Left lung (tissue), 10 donors: ENCODE measurements around the gene EIF1AY. TPM values are rescaled to one million over a fixed set of nuclear protein-coding genes. Genes with fewer than 3 reads are reported as not detected.
A peak's percentile ranks its signal among the peaks of the same experiment; 100 is the strongest.

Experiments
- ATAC-seq: fragments of 200-7000 bp; cut with Tn5 transposase; one replicate; pipeline ENCODE4 v1.9.1; 2020; ENCODE audit warnings: moderate library complexity
- DNase-seq, 4 donors: peaks; one replicate each; pipeline ENCODE4 v3.0.0-alpha.2; 2013 to 2020
- H3K27ac ChIP-seq, 2 donors: fragments of 200-600 bp; sonication (generic) in 1 of 2; one replicate each; pipeline versions ENCODE4 v1.5.0 to v1.8.0; 2020 to 2021
- H3K27me3 ChIP-seq, 2 donors: fragments of 200-600 bp; sonication (generic) in 1 of 2; one replicate each; pipeline versions ENCODE4 v1.5.0 to v1.8.0; 2020 to 2021
- H3K36me3 ChIP-seq, 2 donors: fragments of 200-600 bp; sonication (generic) in 1 of 2; one replicate each; pipeline versions ENCODE4 v1.5.0 to v1.8.0; 2020 to 2021
- H3K4me1 ChIP-seq, 2 donors: fragments of 200-600 bp; one replicate each; pipeline ENCODE4 v1.8.0; 2021
- H3K4me3 ChIP-seq, 2 donors: fragments of 200-600 bp; sonication (generic) in 1 of 2; one replicate each; pipeline versions ENCODE4 v1.5.0 to v1.8.0; 2020 to 2021; ENCODE audit warnings: mild to moderate bottlenecking in 1 of 2
- H3K9me3 ChIP-seq, 2 donors: fragments of 200-600 bp; sonication (generic) in 1 of 2; one replicate each; pipeline versions ENCODE4 v1.5.0 to v1.8.0; 2020 to 2021
- CTCF ChIP-seq, 2 donors: fragments of 200-600 bp; sonication (generic) in 1 of 2; IDR thresholded peaks; one replicate each; pipeline versions ENCODE4 v1.5.0 to v1.8.0; 2021; ENCODE audit warnings: antibody characterized with exemption in 2 of 2
- intact Hi-C, 2 donors: fragments of 100-400 bp; cut with DNase I; formaldehyde crosslinking; loops; one replicate each; pipeline versions ENCODE4 v1.11.2 to v1.14.2; 2022
- polyA plus RNA-seq, 6 donors: library from polyadenylated mRNA; unstranded; fragments of 120-200 nt; gene quantifications; one replicate each; pipeline ENCODE4 v1.2.1, GENCODE V29; 2013; ENCODE audit not compliant: insufficient read length in 6 of 6
- total RNA-seq, 2 donors: library from RNA; stranded (reverse); fragmentation: NEBNext Ultra II Directional; extraction: Animal tissue kit (Norgen Biotek cat#: 25700); gene quantifications; one replicate each; pipeline ENCODE4 v1.2.1, GENCODE V29; 2021
- donor health status: DM: no; HTN: yes; CAD: no.
- donor health status: DM: no; HTN: no; CAD: no.

The EIF1AY gene
- total and polyA plus RNA-seq, 8 donors, result 0.27 to 52.5 (median 36.8) TPM; not detected in 2

- intact Hi-C loops, result no loop called here
- ATAC-seq, result no peak
These were observed 16.9 kb upstream of the EIF1AY start for GRCh38 chrY:20558677-20559076.

GRCh38 chrY:20559873-20560512 lies 15.6 kb upstream of the EIF1AY start:
- no peak for ATAC-seq
- TF ChIP-seq CTCF (IDR thresholded peaks at IDR 0.05), result no peak
- DNase-seq, result peak in 1 of 4 donors; percentile 46
- intact Hi-C loops, result no loop called here
- Histone ChIP-seq H3K4me1 (no peaks in the 10 kb centered on the region), H3K27ac (no peak overlapping the region), H3K4me3 (no peak overlapping the region), H3K36me3 (no peaks in the 10 kb centered on the region), H3K9me3 (no peaks in the 10 kb centered on the region), H3K27me3 (no peaks in the 10 kb centered on the region)

More at GRCh38 chrY:20558677-20559076, 16.9 kb upstream of the EIF1AY start:
- DNase-seq, result peak in 1 of 4 donors; percentile 42
- Histone ChIP-seq H3K27ac (no peak overlapping the region), H3K36me3 (no peaks in the 10 kb centered on the region), H3K9me3 (no peaks in the 10 kb centered on the region), H3K4me1 (no peaks in the 10 kb centered on the region), H3K27me3 (no peaks in the 10 kb centered on the region), H3K4me3 (no peak overlapping the region)
- TF ChIP-seq CTCF (IDR thresholded peaks at IDR 0.05), result peak in 1 of 2 donors; percentile 16

- intact Hi-C loops, result no loop called here
- Histone ChIP-seq H3K27ac (no peak overlapping the region), H3K4me3 (no peak overlapping the region), H3K4me1 (no peaks in the 10 kb centered on the region), H3K27me3 (no peaks in the 10 kb centered on the region), H3K9me3 (no peaks in the 10 kb centered on the region), H3K36me3 (no peaks in the 10 kb centered on the region)
- no peak for TF ChIP-seq CTCF (IDR thresholded peaks at IDR 0.05)
- ATAC-seq (no peak), DNase-seq (no peak)
These were observed 4.3 kb upstream of the EIF1AY start for GRCh38 chrY:20571306-20571705.

- H3K27me3 ChIP-seq, result no peaks in the 10 kb centered on the region
- H3K4me3 ChIP-seq, result peak overlapping the region in 1 of 2 donors; percentile 60
- TF ChIP-seq CTCF (IDR thresholded peaks at IDR 0.05), result no peak
- DNase-seq (no peak), ATAC-seq (no peak)
- peak overlapping the region in 1 of 2 donors; percentile 90 for H3K27ac ChIP-seq
- H3K4me1 ChIP-seq, result peaks cover 0 to 8% of the 10 kb centered on the region in 2 donors
- no peaks in the 10 kb centered on the region for H3K9me3 ChIP-seq
- no peaks in the 10 kb centered on the region for H3K36me3 ChIP-seq
- intact Hi-C loops, result no loop called here
These were observed 930 bp downstream of the EIF1AY start for GRCh38 chrY:20576506-20576905.

- Histone ChIP-seq H3K36me3 (no peaks in the 10 kb centered on the region), H3K27me3 (no peaks in the 10 kb centered on the region), H3K4me1 (peaks cover 0 to 8% of the 10 kb centered on the region in 2 donors), H3K9me3 (no peaks in the 10 kb centered on the region), H3K4me3 (no peak overlapping the region), H3K27ac (no peak overlapping the region)
- intact Hi-C loops, result no loop called here
- DNase-seq (no peak), ATAC-seq (no peak)
- TF ChIP-seq CTCF (IDR thresholded peaks at IDR 0.05), result no peak
These were observed 2.6 kb downstream of the EIF1AY start for GRCh38 chrY:20578206-20578605.
